Measurements from ENCODE around the gene E2F3. TPM values are rescaled to one million over a fixed set of nuclear protein-coding genes. Genes with fewer than 3 reads are reported as not detected.
"Not testable (repeated sequence)": the region's sequence is repeated elsewhere in the genome, so short reads cannot be mapped to it uniquely, and the experiment has no call there.

E2F3 gene
- total RNA-seq, 1 donor from 2014 or later = 16.8 TPM

GRCh38 chr6:20464847-20465246 is 63.2 kb downstream of the E2F3 start:
- Mint-ChIP-seq H3K4me3 (ENCODE audit: unreplicated experiment) (no peak overlapping the region), H3K36me3 (ENCODE audit: low read depth) (peaks cover 6% of the 10 kb centered on the region), H3K27ac (ENCODE audit: unreplicated experiment) (peak overlapping the region; percentile 1), H3K27me3 (ENCODE audit: low read depth) (no peaks in the 10 kb centered on the region), H3K4me1 (ENCODE audit: low read depth) (peaks cover 3% of the 10 kb centered on the region), H3K9me3 (ENCODE audit: low read depth) (no peaks in the 10 kb centered on the region)
- no peak for DNase-seq (ENCODE audit: low spot score)
- no peak for TF ChIP-seq CTCF (IDR thresholded peaks at IDR 0.05)

- H3K36me3 Mint-ChIP-seq (ENCODE audit: low read depth); H3K4me3 Mint-ChIP-seq (ENCODE audit: unreplicated experiment); DNase-seq (ENCODE audit: low spot score); H3K27me3 Mint-ChIP-seq (ENCODE audit: low read depth); H3K9me3 Mint-ChIP-seq (ENCODE audit: low read depth); H3K27ac Mint-ChIP-seq (ENCODE audit: unreplicated experiment); H3K4me1 Mint-ChIP-seq (ENCODE audit: low read depth): not testable (repeated sequence)
These were observed 63.9 kb downstream of the E2F3 start for GRCh38 chr6:20465616-20466015.

- Mint-ChIP-seq H3K36me3 (ENCODE audit: low read depth) (peaks cover 6% of the 10 kb centered on the region), H3K9me3 (ENCODE audit: low read depth) (no peaks in the 10 kb centered on the region), H3K27ac (ENCODE audit: unreplicated experiment) (no peak overlapping the region), H3K4me1 (ENCODE audit: low read depth) (peaks cover 3% of the 10 kb centered on the region), H3K27me3 (ENCODE audit: low read depth) (no peaks in the 10 kb centered on the region), H3K4me3 (ENCODE audit: unreplicated experiment) (no peak overlapping the region)
- DNase-seq (ENCODE audit: low spot score) = no peak
- no peak for TF ChIP-seq CTCF (IDR thresholded peaks at IDR 0.05)
These were observed 65.8 kb downstream of the E2F3 start for GRCh38 chr6:20467437-20467836.

GRCh38 chr6:20468209-20468608 is 66.5 kb downstream of the E2F3 start:
- Mint-ChIP-seq H3K27ac (ENCODE audit: unreplicated experiment) (no peak overlapping the region), H3K27me3 (ENCODE audit: low read depth) (no peaks in the 10 kb centered on the region), H3K4me3 (ENCODE audit: unreplicated experiment) (no peak overlapping the region), H3K4me1 (ENCODE audit: low read depth) (peaks cover 3% of the 10 kb centered on the region), H3K36me3 (ENCODE audit: low read depth) (peaks cover 6% of the 10 kb centered on the region), H3K9me3 (ENCODE audit: low read depth) (no peaks in the 10 kb centered on the region)
- no peak for TF ChIP-seq CTCF (IDR thresholded peaks at IDR 0.05)
- no peak for DNase-seq (ENCODE audit: low spot score)

GRCh38 chr6:20472748-20473147 is 71.1 kb downstream of the E2F3 start:
- Mint-ChIP-seq H3K9me3 (ENCODE audit: low read depth) (no peaks in the 10 kb centered on the region), H3K36me3 (ENCODE audit: low read depth) (peaks cover 3% of the 10 kb centered on the region), H3K4me1 (ENCODE audit: low read depth) (peaks cover 3% of the 10 kb centered on the region), H3K27me3 (ENCODE audit: low read depth) (no peaks in the 10 kb centered on the region), H3K27ac (ENCODE audit: unreplicated experiment) (no peak overlapping the region), H3K4me3 (ENCODE audit: unreplicated experiment) (no peak overlapping the region)
- DNase-seq (ENCODE audit: low spot score) = no peak
- TF ChIP-seq CTCF (IDR thresholded peaks at IDR 0.05) = no peak

GRCh38 chr6:20473518-20473917 is 71.8 kb downstream of the E2F3 start:
- no peak for DNase-seq (ENCODE audit: low spot score)
- no peak overlapping the region for H3K27ac Mint-ChIP-seq (ENCODE audit: unreplicated experiment)
- H3K27me3 Mint-ChIP-seq (ENCODE audit: low read depth) = no peaks in the 10 kb centered on the region
- peaks cover 3% of the 10 kb centered on the region for H3K36me3 Mint-ChIP-seq (ENCODE audit: low read depth)
- no peak overlapping the region for H3K4me3 Mint-ChIP-seq (ENCODE audit: unreplicated experiment)
- no peak for TF ChIP-seq CTCF (IDR thresholded peaks at IDR 0.05)
- peaks cover 3% of the 10 kb centered on the region for H3K4me1 Mint-ChIP-seq (ENCODE audit: low read depth)
- H3K9me3 Mint-ChIP-seq (ENCODE audit: low read depth) = no peaks in the 10 kb centered on the region

Measured in chondrocyte (in vitro differentiated cells).